GM12891 (cell line): ENCODE data around the gene NPAS2.

Experiments used
- DNase-seq: peaks from one replicate; pipeline ENCODE4 v3.0.0; 2011; ENCODE audit warnings: low spot score; ENCODE audit not compliant: insufficient read length
- FAIRE-seq: peaks from 2 replicates; lab custom pipeline; 2011; peaks lifted over from hg19 to GRCh38; lab: Jason Lieb, UNC
- PAX5 ChIP-seq: IDR thresholded peaks from 2 replicates; pipeline ENCODE4 v1.6.1; 2011; ENCODE audit warnings: low read length, moderate library complexity, mild to moderate bottlenecking; ENCODE audit not compliant: insufficient read depth, severe bottlenecking
- POLR2A ChIP-seq: IDR thresholded peaks from 2 replicates; pipeline ENCODE4 v1.6.1; 2011; ENCODE audit warnings: low read depth, low read length, control low read depth
- POLR2AphosphoS5 ChIP-seq: IDR thresholded peaks from 2 replicates; pipeline ENCODE4 v1.6.1; 2011; ENCODE audit warnings: low read depth, low read length, control low read depth
- POU2F2 ChIP-seq: IDR thresholded peaks from 2 replicates; pipeline ENCODE4 v1.6.1; 2011; ENCODE audit warnings: low read depth, mild to moderate bottlenecking, control low read depth, low read length, moderate library complexity
- SPI1 ChIP-seq: IDR thresholded peaks from 2 replicates; pipeline ENCODE4 v1.6.1; 2011; ENCODE audit warnings: low read depth, low read length, control low read depth
- TAF1 ChIP-seq: IDR thresholded peaks from 2 replicates; pipeline ENCODE4 v1.6.1; 2011; ENCODE audit warnings: low read depth, low read length, control low read depth

Gene NPAS2

DNA sequence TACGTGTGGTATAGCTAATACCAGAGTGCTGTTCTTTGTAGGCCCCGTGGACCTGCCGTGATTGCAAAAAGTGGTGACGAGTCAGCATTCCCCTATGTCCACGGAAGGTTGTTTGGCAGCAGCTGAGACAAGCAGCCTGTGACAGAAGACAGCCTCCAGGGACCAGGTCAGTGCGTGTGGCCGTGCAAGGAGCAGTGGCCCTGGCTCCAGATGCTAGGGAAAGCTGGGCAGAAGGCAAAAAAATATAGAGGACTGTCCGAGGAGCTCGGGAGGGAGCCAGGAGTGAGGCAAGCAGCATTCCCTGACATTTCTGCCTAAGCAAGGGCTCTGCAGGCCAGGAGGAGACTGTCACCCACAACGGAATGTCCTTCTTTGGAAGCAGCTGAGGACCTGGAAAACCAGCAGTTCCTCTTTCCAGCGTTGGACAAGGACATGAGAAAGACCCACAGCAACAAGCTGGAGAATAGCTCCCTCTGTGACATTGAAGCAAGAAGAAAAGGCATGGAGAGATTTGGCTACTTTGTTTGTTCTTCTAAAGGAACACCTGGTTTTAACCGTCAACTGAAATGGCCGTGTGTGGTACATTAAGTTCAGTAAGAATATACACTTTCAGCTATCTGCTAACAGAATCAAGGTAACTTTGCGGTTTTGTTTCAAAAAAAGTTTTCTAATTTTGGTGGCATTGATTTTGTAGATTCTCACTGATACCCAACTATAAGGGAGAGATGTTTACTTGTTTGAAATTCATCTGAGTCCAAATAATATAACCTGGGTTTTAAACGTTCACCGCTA is 58.3 kb downstream of the NPAS2 start:
- no peak for FAIRE-seq
- no peak for DNase-seq
- TF ChIP-seq PAX5 (no peak), SPI1 (no peak), TAF1 (no peak), POU2F2 (no peak), POLR2A (no peak), POLR2AphosphoS5 (no peak)

DNA sequence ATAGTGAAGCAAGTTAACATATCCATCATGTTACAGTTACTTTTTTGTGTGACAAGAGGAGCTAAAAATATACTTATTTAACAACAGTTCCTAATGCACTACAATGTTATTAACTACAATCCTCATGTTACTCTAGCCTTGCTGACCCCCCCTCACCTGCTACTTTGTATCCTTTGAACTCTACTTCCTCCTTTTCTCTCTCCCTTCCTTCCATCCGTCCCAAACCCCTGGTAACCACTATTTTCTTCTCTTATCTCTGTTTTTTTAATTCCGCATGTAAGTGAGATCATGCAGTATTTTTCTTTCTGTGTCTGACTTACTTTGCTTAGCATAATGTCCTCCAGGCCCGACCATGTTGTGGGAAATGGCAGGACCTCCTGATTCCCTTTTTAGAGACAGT is 59.4 kb downstream of the NPAS2 start:
- DNase-seq, result no peak
- FAIRE-seq, result no peak
- no peak for TF ChIP-seq POLR2A
- TF ChIP-seq PAX5, result no peak
- no peak for TF ChIP-seq TAF1
- no peak for TF ChIP-seq POU2F2
- no peak for TF ChIP-seq POLR2AphosphoS5
- no peak for TF ChIP-seq SPI1

DNA sequence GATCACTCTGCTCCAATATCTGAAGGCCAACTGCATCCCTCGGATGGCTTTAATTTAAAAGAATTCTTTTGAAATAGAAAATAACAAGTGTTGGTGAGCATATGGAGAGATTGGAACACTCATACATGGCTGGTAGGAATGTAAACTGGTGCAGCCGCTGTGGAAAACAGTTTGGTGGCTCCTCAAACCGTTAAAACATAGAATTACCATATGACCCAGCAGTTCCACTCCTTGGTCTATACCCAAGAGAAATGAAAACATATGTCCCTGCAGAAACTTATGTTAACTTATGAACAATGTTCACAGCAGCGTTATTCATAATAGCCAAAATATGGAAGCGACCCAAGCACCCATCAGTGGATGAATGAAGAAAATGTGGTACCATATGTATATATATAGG is 60.1 kb downstream of the NPAS2 start:
- TF ChIP-seq TAF1 (no peak), PAX5 (no peak)
- no peak for FAIRE-seq
- DNase-seq, result no peak

DNA sequence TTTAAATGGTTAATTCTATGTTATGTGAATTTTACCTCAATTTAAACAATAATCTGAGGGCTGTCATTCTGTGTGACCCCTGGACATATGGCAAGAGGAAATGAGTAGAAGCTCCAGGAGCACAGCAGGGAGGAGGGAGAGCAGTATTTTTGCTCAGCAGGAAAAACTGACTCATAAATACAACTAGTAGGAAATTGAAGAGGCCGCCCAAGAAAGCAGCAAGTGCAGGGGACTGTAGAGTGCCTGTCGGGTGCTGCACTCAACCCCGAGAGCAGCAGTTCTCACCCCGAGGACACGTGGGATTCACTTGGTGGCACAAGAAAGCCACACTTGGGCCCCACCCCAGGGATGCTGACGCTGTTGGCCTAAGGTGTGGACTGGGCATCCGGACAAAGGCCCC is 60.8 kb downstream of the NPAS2 start:
- DNase-seq, result no peak
- no peak for FAIRE-seq
- TF ChIP-seq POU2F2 (no peak), POLR2A (no peak), SPI1 (no peak), POLR2AphosphoS5 (no peak), PAX5 (no peak), TAF1 (no peak)

DNA sequence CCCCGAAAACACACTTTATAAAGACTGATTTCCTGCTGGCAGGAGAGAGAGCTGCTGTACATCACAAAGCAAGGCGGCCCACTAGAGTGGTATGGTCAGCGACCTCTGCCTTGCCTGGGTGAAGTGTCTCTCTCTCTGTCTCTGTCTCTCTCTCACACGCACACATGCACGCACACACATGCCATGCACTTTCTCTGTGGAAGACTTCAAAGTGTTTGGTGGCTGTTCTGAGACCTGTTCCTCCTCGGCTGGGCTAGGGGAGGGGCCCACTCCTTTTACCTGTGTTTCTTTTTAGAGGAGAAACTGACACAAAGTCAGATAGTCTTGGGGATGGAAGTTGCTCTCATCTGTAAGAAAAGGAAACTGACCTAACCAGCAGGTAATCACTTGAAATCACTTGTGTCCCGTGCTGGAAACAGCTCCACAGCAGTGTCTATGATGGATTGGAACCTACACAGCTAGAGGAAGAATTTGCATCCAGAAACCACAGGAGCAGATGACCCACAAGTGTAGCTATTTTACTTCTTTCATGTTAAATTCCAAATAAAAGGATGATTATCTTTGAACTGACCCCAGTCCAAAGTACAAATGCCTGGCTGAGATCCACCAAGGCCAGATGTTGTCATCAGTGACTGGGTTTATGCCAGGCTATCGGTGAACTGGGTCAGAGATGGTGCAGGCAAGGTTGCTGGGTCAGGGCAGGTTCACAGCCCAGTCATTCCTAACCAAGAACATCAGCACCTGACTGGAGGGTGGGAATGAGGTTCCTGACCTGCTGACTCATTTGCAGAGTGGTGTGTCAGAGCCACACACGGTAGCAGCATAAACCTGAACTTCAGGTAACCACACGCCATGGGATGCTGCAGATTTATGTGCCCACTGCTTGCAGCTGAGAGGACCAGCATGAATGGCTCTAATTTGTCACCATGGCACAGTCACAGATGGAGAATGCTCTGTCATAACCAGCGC is 63.0 kb downstream of the NPAS2 start:
- FAIRE-seq (no peak), DNase-seq (no peak)
- TF ChIP-seq POU2F2 (no peak), SPI1 (no peak), TAF1 (no peak), POLR2A (no peak), PAX5 (no peak), POLR2AphosphoS5 (no peak)

DNA sequence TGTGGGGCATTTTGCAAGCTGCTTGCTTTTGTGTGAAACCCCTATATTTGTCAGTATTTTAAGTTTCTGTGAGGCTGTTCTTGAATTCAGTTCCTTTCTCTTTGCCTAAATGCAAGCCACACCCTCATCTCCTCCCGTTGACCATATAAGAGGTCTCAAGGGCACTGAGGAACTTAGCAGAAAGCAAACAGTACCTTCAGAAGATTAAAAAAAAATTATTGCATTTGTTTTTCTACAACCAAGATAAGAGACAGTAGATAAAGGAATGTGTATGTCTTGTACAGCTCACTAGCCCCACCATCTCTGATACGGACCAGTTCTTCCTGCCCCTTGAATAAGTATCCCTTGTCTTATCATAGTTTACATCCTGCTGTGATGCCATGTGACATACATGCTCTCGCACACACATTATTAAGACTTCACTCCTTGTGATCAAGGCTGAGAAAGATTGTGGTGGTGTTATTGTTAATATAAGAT is 64.2 kb downstream of the NPAS2 start:
- DNase-seq (no peak), FAIRE-seq (no peak)
- TF ChIP-seq TAF1 (no peak), POLR2AphosphoS5 (no peak), POU2F2 (no peak), SPI1 (no peak), PAX5 (no peak), POLR2A (no peak)

DNA sequence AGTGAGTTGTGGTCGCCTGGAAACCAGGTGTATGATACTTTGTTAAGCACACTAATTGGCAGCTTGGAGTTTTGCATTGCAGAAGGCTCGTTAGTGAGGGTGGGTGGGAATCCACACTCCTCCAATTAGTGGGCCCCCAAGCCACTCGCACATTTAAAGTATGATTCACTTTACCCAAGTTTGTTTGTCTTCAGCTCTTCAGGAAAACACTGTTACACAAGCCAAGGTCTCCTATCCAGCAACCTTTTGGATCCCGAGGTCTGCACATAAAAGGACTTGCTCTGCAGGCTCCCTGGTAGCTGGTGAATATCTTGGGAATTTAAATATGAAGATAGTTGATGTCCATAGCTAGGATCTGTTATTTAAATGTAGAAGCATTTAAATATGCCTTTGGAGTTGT is 66.1 kb downstream of the NPAS2 start:
- TF ChIP-seq SPI1 (no peak), TAF1 (no peak)
- DNase-seq (no peak), FAIRE-seq (no peak)

DNA sequence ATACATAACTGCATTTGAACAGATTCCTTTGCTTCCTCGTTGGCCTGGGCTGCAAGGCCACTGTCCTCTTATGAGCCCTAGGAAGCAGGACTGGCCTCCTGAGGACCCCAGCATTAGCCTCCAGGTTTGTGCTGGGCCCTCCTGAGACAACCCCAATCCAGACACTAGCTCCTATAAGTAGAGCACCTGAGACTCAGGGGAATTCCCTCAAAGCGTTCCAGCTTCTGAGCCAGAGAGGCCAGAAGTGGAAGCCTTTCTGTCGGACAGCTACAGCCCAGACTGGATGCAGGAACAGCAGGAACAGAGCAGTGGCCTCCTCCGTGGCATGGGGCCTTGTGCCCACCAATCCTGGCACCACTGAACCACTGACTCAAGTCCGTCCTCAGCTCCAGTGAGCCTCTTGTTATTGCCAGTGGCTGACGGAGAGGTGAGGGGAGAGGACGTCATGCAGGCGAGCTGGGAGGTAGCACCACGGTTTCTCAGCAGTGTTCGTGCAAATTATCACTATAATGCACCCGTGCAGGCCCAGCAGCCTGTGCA is 67.2 kb downstream of the NPAS2 start:
- no peak for FAIRE-seq

DNA sequence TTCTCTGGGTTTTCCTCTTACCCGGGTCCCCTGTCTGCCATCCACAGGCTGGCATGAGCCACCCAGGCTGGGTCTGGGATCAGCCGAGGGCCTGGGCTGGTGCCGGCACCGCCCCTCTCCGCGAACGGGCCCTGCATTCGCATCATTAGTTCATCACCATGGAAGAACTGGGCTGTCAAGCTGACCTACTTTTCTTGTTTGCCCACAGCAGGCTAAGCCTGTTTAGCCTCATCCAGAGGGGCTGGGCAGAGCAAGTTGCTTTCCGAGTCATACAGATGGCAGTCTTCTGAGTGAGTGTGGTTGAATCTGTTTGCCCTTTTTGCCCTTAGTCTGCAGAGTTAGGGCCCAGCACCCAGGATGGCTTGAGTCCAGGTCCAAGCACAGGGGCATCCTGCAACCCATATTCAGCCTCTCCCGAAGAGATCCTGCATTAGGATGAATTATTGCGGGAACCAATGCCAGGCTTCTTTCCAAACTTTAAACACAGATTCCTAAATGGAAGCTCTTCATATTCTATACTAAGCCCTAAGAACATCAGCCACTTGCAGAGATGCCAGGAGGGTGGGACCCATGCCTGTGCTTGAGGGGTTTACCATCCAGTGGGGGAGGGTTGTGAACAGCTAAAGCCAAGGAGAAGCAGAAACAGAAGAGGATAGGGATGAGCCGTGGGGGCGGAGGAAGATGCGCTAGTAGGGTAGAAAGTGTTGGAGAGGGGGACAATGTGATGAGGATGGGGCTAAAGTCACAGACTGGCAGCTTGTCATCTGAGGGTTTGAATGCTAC is 68.0 kb downstream of the NPAS2 start:
- FAIRE-seq, result no peak
- TF ChIP-seq POLR2A, result no peak
- DNase-seq, result no peak

More for the DNA sequence above, 67.2 kb downstream of the NPAS2 start:
- no peak for DNase-seq
- TF ChIP-seq TAF1, result no peak
- TF ChIP-seq PAX5, result no peak
- no peak for TF ChIP-seq POLR2AphosphoS5
- no peak for TF ChIP-seq POU2F2
- TF ChIP-seq SPI1, result no peak
- TF ChIP-seq POLR2A, result no peak
